Measurements from ENCODE around the gene CACNB4.
"Not testable (repeated sequence)": the region's sequence is repeated elsewhere in the genome, so short reads cannot be mapped to it uniquely, and the experiment has no call there.

DNA sequence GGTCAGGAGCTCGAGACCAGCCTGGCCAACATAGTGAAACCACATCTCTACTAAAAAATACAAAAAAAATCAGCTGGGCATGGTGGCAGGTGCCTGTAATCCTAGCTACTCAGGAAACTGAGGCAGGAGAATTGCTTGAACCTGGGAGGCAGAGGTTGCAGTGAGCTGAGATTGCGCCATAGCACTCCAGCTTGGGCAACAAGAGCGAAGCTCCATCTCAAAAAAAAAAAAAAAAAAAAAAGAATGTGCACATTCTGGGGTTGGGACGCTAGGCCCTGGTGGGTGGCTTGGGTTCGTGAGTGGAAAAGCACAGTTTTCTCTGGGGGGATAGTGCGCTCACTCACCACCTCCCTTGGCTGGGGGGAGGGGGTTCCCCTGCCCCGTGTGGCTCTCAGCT lies 183.2 kb downstream of the CACNB4 start:
- TF ChIP-seq, protein P1, sequence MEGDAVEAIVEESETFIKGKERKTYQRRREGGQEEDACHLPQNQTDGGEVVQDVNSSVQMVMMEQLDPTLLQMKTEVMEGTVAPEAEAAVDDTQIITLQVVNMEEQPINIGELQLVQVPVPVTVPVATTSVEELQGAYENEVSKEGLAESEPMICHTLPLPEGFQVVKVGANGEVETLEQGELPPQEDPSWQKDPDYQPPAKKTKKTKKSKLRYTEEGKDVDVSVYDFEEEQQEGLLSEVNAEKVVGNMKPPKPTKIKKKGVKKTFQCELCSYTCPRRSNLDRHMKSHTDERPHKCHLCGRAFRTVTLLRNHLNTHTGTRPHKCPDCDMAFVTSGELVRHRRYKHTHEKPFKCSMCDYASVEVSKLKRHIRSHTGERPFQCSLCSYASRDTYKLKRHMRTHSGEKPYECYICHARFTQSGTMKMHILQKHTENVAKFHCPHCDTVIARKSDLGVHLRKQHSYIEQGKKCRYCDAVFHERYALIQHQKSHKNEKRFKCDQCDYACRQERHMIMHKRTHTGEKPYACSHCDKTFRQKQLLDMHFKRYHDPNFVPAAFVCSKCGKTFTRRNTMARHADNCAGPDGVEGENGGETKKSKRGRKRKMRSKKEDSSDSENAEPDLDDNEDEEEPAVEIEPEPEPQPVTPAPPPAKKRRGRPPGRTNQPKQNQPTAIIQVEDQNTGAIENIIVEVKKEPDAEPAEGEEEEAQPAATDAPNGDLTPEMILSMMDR (IDR thresholded peaks at IDR 0.05 in 8 of 11, conservative IDR thresholded peaks at IDR 0.05 in 3 of 11) = not testable (repeated sequence)
- not testable (repeated sequence) for TF ChIP-seq POLR2AphosphoS5 (IDR thresholded peaks at IDR 0.05)
